GM12872 (cell line): Measurements from ENCODE around the gene RNF144A.

ENCODE experiments used
- CTCF ChIP-seq: IDR thresholded peaks from 3 replicates; pipeline ENCODE4 v1.5.1; 2011; ENCODE audit warnings: low read depth, mild to moderate bottlenecking, low read length, moderate library complexity; ENCODE audit not compliant: insufficient read depth

The RNF144A gene

GRCh38 chr2:6932206-6932605, 15.0 kb downstream of the RNF144A start:
- no peak for TF ChIP-seq CTCF

DNA sequence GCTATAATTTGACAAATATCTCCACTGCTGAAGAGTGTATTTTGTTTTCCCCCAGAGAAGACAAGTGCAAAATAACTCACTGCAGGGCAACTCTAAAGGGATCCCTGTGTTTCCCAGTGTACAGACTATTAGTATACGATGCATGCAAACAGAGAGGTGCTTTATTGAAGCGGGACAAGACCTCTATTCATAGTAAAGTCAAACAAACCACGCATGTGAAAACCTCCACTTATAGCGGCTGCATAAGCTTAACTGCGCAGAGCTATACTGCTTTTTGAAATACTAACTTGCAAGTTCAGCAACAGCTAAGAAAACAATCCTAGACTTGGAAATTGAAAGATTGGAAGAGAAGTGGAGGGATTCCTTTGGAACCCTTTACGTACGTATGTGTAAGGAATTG, 15.6 kb downstream of the RNF144A start:
- TF ChIP-seq CTCF = no peak

- no peak for TF ChIP-seq CTCF
These were observed 16.7 kb downstream of the RNF144A start for GRCh38 chr2:6933911-6934310.

DNA sequence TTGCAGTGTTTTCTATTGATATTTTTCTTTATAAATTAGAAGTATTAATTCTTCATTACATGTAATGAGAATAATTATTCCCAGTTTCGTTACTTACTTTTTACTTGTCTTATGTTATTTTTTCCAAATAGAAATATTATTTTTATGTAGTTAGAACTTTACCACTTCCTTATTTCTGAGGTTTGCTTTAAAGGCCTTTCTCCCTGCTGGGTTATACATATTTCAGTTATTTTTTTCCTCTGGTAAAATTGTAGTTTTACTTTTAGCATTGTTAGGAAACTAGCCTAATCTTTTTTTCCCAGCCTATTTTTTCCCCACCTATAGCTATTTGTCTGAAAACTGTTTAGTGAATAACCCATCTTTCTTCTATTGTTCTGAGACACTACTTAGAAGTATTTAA, 17.1 kb downstream of the RNF144A start:
- no peak for TF ChIP-seq CTCF

DNA sequence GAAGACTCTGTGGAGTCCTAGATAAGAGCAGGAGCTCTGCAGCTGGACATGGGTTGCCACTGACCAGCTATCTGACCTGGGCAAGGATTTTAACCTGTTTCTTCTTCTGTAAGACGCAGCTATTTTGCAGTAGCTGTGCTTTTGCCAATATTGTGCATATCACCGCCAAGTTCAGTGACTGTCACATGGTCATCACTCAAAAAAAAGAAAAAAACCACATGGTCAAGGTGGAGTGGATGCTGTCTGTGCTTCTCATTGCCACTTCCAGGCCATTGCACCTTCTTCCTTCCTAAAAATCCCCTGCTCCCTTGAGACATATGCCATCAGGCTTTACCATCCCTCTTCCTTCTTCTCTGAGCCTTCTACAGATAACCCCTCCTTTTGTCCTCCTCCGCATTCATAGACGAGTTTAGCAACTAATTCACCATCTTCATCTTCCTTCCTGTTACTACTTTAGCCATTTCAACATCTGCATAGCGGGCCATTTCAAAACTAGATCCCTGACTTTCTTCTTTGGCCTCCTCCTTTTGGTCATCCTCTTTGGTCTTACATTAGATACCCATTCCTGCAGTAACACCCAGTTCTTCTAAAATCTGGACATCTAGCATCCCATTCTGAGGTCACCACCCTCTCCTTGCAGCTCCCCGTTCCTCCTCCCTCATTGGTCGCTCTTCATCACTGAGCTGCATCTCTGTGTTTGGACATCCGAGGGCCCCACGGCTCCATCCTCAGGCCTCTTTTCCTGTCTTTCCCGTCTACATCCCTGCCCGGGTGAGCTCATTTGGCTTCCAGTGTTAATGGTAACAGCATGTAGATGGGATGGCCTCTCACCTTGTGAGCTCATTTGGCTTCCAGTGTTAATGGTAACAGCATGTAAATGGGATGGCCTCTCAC, 17.8 kb downstream of the RNF144A start:
- TF ChIP-seq CTCF = no peak

GRCh38 chr2:6937157-6937556, 19.9 kb downstream of the RNF144A start:
- TF ChIP-seq CTCF = no peak

GRCh38 chr2:6937582-6937981, 20.4 kb downstream of the RNF144A start:
- TF ChIP-seq CTCF = no peak
